GM19455 (cell line): ENCODE data around the gene TNNI3K.

Experiments used
- ATAC-seq: cut with Tn5 transposase; IDR thresholded peaks from one replicate; pipeline ENCODE4 v1.9.1; 2021; ENCODE audit not compliant: unreplicated experiment

The TNNI3K gene

GRCh38 chr1:74549932-74550331, 314.7 kb downstream of the TNNI3K start:
- ATAC-seq, result no peak

- no peak for ATAC-seq
These were observed 335.8 kb downstream of the TNNI3K start for GRCh38 chr1:74570797-74571492.

GRCh38 chr1:74571493-74571800, 336.3 kb downstream of the TNNI3K start:
- ATAC-seq, result no peak

- ATAC-seq, result no peak
These were observed 336.7 kb downstream of the TNNI3K start for GRCh38 chr1:74571891-74572290.

GRCh38 chr1:74578101-74578500, 342.9 kb downstream of the TNNI3K start:
- no peak for ATAC-seq

GRCh38 chr1:74579425-74579824, 344.2 kb downstream of the TNNI3K start:
- ATAC-seq, result peak; percentile 99

GRCh38 chr1:74583397-74583796, 348.2 kb downstream of the TNNI3K start:
- no peak for ATAC-seq

GRCh38 chr1:74584185-74584584, 349.0 kb downstream of the TNNI3K start:
- ATAC-seq, result no peak

- no peak for ATAC-seq
These were observed 351.2 kb downstream of the TNNI3K start for GRCh38 chr1:74586253-74586897.

GRCh38 chr1:74587888-74588287, 352.7 kb downstream of the TNNI3K start:
- no peak for ATAC-seq

GRCh38 chr1:74590288-74590687, 355.1 kb downstream of the TNNI3K start:
- no peak for ATAC-seq

- no peak for ATAC-seq
These were observed 356.8 kb downstream of the TNNI3K start for GRCh38 chr1:74591949-74592348.

GRCh38 chr1:74592580-74593355, 357.6 kb downstream of the TNNI3K start:
- ATAC-seq, result no peak
